Body of pancreas (tissue), 4 donors: ENCODE results near the gene KDM4B. TPM values are rescaled to one million over a fixed set of nuclear protein-coding genes. Genes with fewer than 3 reads are reported as not detected.
A peak's percentile ranks its signal among the peaks of the same experiment; 100 is the strongest.

Experiments used
- ATAC-seq: fragments of 150-250 bp; one replicate; pipeline ENCODE4 v1.9.1; 2016
- DNase-seq, 4 donors: peaks; one replicate each; pipeline ENCODE4 v3.0.0-alpha.2; 2019
- H3K27ac ChIP-seq, 4 donors: fragments of 200-600 bp; sonication (generic); 1 replicate in 3 of 4; 2 replicates in 1 of 4; pipeline versions ENCODE4 v1.5.1 to v1.6.1; 2016 to 2019; ENCODE audit warnings: mild to moderate bottlenecking in 1 of 4, mixed read lengths in 1 of 4, moderate library complexity in 1 of 4
- H3K27me3 ChIP-seq, 2 donors: fragments of 200-600 bp; sonication (generic); one replicate each; pipeline ENCODE4 v1.6.0; 2016; ENCODE audit warnings: mild to moderate bottlenecking in 1 of 2
- H3K36me3 ChIP-seq, 2 donors: fragments of 200-600 bp; sonication (generic); replicated peaks in 1 of 2; 2 replicates each; pipeline ENCODE4 v1.5.1; 2016; ENCODE audit warnings: low read depth in 2 of 2; ENCODE audit not compliant: insufficient read depth in 1 of 2
- H3K4me1 ChIP-seq: fragments of 200-600 bp; sonication (generic); one replicate; pipeline ENCODE4 v1.6.0; 2016
- H3K4me3 ChIP-seq, 2 donors: fragments of 200-600 bp; sonication (generic); 1 replicate in 1 of 2; 2 replicates in 1 of 2; pipeline ENCODE4 v1.5.1; 2016 to 2019
- H3K9me3 ChIP-seq, 3 donors: fragments of 200-600 bp; sonication (generic); 1 replicate in 2 of 3; 2 replicates in 1 of 3; pipeline ENCODE4 v1.5.1; 2016
- CTCF ChIP-seq, 7 experiments: fragments of 450-650 bp in 4 of 7; fragments of 200-600 bp in 3 of 7; sonication (generic) in 3 of 7; IDR thresholded peaks; one replicate each; pipeline ENCODE4 v1.5.1; 2016 to 2019; ENCODE audit warnings: antibody characterized with exemption in 7 of 7
- POLR2A ChIP-seq, 3 donors: fragments of 450-650 bp; IDR thresholded peaks; one replicate each; pipeline ENCODE4 v1.6.1; 2016; ENCODE audit warnings: antibody characterized with exemption in 3 of 3, mild to moderate bottlenecking in 2 of 3
- WGBS, 2 donors: methylation state at CpG; one replicate each; pipeline ENCODE4 v1.1.5; 2017; 5-methylcytosine and 5-hydroxymethylcytosine counted together
- intact Hi-C: fragments of 100-400 bp; cut with DNase I; formaldehyde crosslinking; loops from one replicate; pipeline ENCODE4 v1.15.1; 2023
- total RNA-seq, 2 donors: library from RNA; depleted of rRNA; stranded (reverse); fragments of >200 nt; gene quantifications; one replicate each; pipeline ENCODE4 v1.1.0, GENCODE V29; 2016

The KDM4B gene
- total RNA-seq, 2 donors from 2014 or later = 18.9 to 35.3 TPM

- DNase-seq = no peak
- Histone ChIP-seq H3K4me3 (no peak overlapping the region), H3K36me3 (no peaks in the 10 kb centered on the region), H3K4me1 (peaks cover 35% of the 10 kb centered on the region), H3K9me3 (no peaks in the 10 kb centered on the region), H3K27me3 (no peaks in the 10 kb centered on the region), H3K27ac (peak overlapping the region in 3 of 4 donors; percentile 12 to 69 (median 62))
- WGBS, 2 donors = 91% methylated on average over 7 of the region's 18 CpGs; no CpG with 5 or more reads in 1 of the 2 donors
- intact Hi-C loops = no loop called here
- no peak for ATAC-seq
- no peak for TF ChIP-seq POLR2A (IDR thresholded peaks at IDR 0.05)
Measured at GRCh38 chr19:5090465-5091017, 121.6 kb downstream of the KDM4B start.

GRCh38 chr19:5091018-5091683, 122.2 kb downstream of the KDM4B start:
- TF ChIP-seq CTCF (IDR thresholded peaks at IDR 0.05) = no peak
- no peak for TF ChIP-seq POLR2A (IDR thresholded peaks at IDR 0.05)

GRCh38 chr19:5091684-5092480, 123.0 kb downstream of the KDM4B start:
- DNase-seq = peak in 2 of 4 donors; percentile 46 to 51
- Histone ChIP-seq H3K9me3 (no peaks in the 10 kb centered on the region), H3K4me3 (no peak overlapping the region), H3K27me3 (no peaks in the 10 kb centered on the region), H3K27ac (peak overlapping the region in 3 of 4 donors; percentile 34 to 69 (median 62)), H3K4me1 (peaks cover 40% of the 10 kb centered on the region), H3K36me3 (no peaks in the 10 kb centered on the region)
- WGBS, 2 donors = 70 to 80% methylated on average over 14 to 27 of the region's 28 CpGs
- intact Hi-C loops = no loop called here
- peak; percentile 16 for ATAC-seq
- no peak for TF ChIP-seq POLR2A (IDR thresholded peaks at IDR 0.05)
- TF ChIP-seq CTCF (IDR thresholded peaks at IDR 0.05) = no peak

More at GRCh38 chr19:5091018-5091683, 122.2 kb downstream of the KDM4B start:
- H3K4me3 ChIP-seq = no peak overlapping the region
- H3K4me1 ChIP-seq = peaks cover 35% of the 10 kb centered on the region
- H3K27ac ChIP-seq = peak overlapping the region; percentile 12 to 69 (median 48)
- DNase-seq (peak in 3 of 4 donors; percentile 42 to 52 (median 43)), ATAC-seq (peak; percentile 16)
- no peaks in the 10 kb centered on the region for H3K27me3 ChIP-seq
- intact Hi-C loops = no loop called here
- H3K36me3 ChIP-seq = no peaks in the 10 kb centered on the region
- no peaks in the 10 kb centered on the region for H3K9me3 ChIP-seq
- WGBS, 2 donors = 58 to 66% methylated on average over 6 to 22 of the region's 22 CpGs

- no peaks in the 10 kb centered on the region for H3K36me3 ChIP-seq
- ATAC-seq (no peak), DNase-seq (no peak)
- peak overlapping the region in 2 of 4 donors; percentile 65 to 67 for H3K27ac ChIP-seq
- no peak for TF ChIP-seq CTCF (IDR thresholded peaks at IDR 0.05)
- no peak for TF ChIP-seq POLR2A (IDR thresholded peaks at IDR 0.05)
- WGBS, 2 donors = 95 to 98% methylated on average over 7 to 13 of the region's 14 CpGs
- H3K4me3 ChIP-seq = no peak overlapping the region
- H3K9me3 ChIP-seq = no peaks in the 10 kb centered on the region
- peaks cover 46% of the 10 kb centered on the region for H3K4me1 ChIP-seq
- H3K27me3 ChIP-seq = no peaks in the 10 kb centered on the region
- intact Hi-C loops = no loop called here
Measured at GRCh38 chr19:5092481-5092843, 123.5 kb downstream of the KDM4B start.

GRCh38 chr19:5093297-5093928, 124.5 kb downstream of the KDM4B start:
- H3K4me1 ChIP-seq = peaks cover 56% of the 10 kb centered on the region
- H3K9me3 ChIP-seq = no peaks in the 10 kb centered on the region
- 67 to 78% methylated on average over 24 to 31 of the region's 31 CpGs for WGBS, 2 donors
- H3K36me3 ChIP-seq = no peaks in the 10 kb centered on the region
- peak overlapping the region in 3 of 4 donors; percentile 51 to 67 (median 65) for H3K27ac ChIP-seq
- DNase-seq (peak; percentile 56 to 73 (median 69)), ATAC-seq (peak; percentile 40)
- H3K4me3 ChIP-seq = no peak overlapping the region
- intact Hi-C loops = no loop called here
- TF ChIP-seq CTCF (IDR thresholded peaks at IDR 0.05) = no peak
- TF ChIP-seq POLR2A (IDR thresholded peaks at IDR 0.05) = no peak
- no peaks in the 10 kb centered on the region for H3K27me3 ChIP-seq
